ENCODE results near the gene WDHD1.
"Not testable (repeated sequence)": the region's sequence is repeated elsewhere in the genome, so short reads cannot be mapped to it uniquely, and the experiment has no call there.

The WDHD1 gene

DNA sequence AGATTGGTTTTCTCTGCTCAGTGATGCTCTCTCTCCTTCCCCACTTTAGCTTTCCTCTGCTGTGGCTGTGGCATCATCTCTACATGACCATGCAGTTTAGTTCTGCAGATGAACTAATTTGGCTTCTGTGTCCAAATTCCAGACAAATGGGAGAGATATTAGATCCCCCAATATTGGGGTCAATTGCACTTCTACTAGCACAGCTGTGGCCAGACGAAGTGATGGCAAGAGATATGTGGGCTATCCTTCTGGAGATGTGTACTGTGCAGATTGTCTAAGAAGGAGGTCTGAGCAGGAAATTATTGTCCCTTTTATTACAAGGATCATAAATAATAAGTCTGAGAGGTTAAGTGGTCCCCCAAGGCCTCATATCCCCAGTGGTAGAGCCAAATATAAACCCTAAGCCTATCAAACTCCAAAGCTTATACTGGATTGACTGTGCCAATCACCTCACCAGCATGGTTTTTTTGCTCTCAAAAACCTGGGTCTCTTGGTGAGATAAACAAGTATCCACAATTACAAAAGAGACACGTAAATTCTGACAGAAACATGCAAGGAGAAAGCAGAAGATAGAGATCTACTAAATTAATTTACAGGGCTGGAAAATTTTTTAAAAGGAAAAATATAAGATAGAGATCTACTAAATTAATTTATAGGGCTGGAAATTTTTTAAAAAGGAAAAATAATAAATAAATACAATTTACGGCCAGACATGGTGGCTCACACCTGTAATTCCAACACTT is 95.1 kb downstream of the WDHD1 start:
- Mint-ChIP-seq H3K27ac (no peak overlapping the region), H3K36me3 (ENCODE audit: low read depth) (peaks cover 6% of the 10 kb centered on the region), H3K9me3 (no peaks in the 10 kb centered on the region), H3K4me1 (no peaks in the 10 kb centered on the region), H3K4me3 (no peak overlapping the region), H3K27me3 (ENCODE audit: low read depth, poor library complexity) (no peaks in the 10 kb centered on the region)
- DNase-seq = no peak
- TF ChIP-seq, protein P1, sequence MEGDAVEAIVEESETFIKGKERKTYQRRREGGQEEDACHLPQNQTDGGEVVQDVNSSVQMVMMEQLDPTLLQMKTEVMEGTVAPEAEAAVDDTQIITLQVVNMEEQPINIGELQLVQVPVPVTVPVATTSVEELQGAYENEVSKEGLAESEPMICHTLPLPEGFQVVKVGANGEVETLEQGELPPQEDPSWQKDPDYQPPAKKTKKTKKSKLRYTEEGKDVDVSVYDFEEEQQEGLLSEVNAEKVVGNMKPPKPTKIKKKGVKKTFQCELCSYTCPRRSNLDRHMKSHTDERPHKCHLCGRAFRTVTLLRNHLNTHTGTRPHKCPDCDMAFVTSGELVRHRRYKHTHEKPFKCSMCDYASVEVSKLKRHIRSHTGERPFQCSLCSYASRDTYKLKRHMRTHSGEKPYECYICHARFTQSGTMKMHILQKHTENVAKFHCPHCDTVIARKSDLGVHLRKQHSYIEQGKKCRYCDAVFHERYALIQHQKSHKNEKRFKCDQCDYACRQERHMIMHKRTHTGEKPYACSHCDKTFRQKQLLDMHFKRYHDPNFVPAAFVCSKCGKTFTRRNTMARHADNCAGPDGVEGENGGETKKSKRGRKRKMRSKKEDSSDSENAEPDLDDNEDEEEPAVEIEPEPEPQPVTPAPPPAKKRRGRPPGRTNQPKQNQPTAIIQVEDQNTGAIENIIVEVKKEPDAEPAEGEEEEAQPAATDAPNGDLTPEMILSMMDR (IDR thresholded peaks at IDR 0.05) = no peak

DNA sequence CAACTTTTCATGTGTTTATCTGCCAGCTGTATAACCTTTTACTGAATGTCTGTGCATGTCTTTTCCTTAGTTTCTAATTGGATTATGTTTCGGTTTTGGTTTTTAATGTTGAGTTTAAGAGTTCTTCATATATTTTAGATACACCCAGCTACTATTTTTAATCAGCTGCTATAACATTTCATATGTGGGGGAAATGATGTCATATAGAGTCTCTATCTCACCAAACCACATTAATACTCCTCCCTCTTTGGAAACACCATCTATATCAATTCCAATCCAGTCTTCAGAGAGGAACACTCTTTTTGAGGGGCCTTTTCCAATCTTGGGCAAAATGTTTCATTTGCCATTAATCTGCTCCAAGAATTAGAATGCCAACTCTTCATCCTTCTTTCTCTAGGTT is 95.8 kb downstream of the WDHD1 start:
- H3K36me3 Mint-ChIP-seq (ENCODE audit: low read depth) = no peaks in the 10 kb centered on the region
- no peak overlapping the region for H3K27ac Mint-ChIP-seq
- H3K4me1 Mint-ChIP-seq = no peaks in the 10 kb centered on the region
- TF ChIP-seq, protein P1 (IDR thresholded peaks at IDR 0.05) = no peak
- no peaks in the 10 kb centered on the region for H3K9me3 Mint-ChIP-seq
- H3K4me3 Mint-ChIP-seq = no peak overlapping the region
- no peak for DNase-seq
- H3K27me3 Mint-ChIP-seq (ENCODE audit: low read depth, poor library complexity) = no peaks in the 10 kb centered on the region

DNA sequence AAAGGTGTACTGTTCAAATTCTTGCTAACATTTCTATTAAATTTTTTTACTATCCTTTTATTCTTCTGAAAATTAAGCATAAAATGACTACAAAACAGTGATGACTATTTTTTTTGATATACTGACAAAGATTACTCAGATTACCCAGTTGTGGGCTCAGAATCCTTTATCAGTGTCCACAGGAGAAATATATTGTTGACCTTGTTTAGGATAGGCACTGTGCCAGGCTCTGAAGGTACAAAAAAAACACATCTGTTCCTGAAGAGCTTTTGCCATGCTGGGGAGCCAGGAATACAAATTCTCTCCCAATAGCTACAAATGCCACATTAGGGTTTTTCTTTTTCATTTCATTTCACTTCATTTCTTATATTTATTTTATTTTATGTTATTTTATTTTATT is 97.3 kb downstream of the WDHD1 start:
- no peaks in the 10 kb centered on the region for H3K4me1 Mint-ChIP-seq
- DNase-seq = no peak
- no peaks in the 10 kb centered on the region for H3K27me3 Mint-ChIP-seq (ENCODE audit: low read depth, poor library complexity)
- H3K27ac Mint-ChIP-seq = no peak overlapping the region
- no peaks in the 10 kb centered on the region for H3K36me3 Mint-ChIP-seq (ENCODE audit: low read depth)
- TF ChIP-seq, protein P1 (IDR thresholded peaks at IDR 0.05) = no peak
- H3K4me3 Mint-ChIP-seq = no peak overlapping the region
- no peaks in the 10 kb centered on the region for H3K9me3 Mint-ChIP-seq

DNA sequence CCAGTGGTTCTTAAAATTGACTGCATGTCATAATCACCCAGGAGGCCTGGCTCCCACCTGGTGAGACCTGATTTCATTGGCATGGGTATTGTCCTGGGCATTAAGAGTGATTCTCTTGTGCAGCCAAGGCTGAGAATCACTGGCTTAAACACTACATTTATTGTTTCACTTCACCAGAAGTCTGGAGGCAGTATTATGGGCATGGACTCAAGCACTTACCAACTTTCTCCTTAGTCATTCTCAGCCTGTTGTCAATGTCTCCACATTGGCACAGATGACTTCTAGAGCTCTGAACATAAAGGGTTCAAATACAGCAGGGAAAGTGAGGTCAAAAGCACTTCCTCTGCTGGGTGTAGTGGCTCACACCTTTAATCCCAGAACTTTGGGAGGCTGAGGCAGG is 98.7 kb downstream of the WDHD1 start:
- no peak overlapping the region for H3K4me3 Mint-ChIP-seq
- H3K9me3 Mint-ChIP-seq = no peaks in the 10 kb centered on the region
- no peak overlapping the region for H3K27ac Mint-ChIP-seq
- H3K36me3 Mint-ChIP-seq (ENCODE audit: low read depth) = no peaks in the 10 kb centered on the region
- H3K4me1 Mint-ChIP-seq = no peaks in the 10 kb centered on the region
- no peaks in the 10 kb centered on the region for H3K27me3 Mint-ChIP-seq (ENCODE audit: low read depth, poor library complexity)
- DNase-seq = no peak
- TF ChIP-seq, protein P1 (IDR thresholded peaks at IDR 0.05) = no peak

DNA sequence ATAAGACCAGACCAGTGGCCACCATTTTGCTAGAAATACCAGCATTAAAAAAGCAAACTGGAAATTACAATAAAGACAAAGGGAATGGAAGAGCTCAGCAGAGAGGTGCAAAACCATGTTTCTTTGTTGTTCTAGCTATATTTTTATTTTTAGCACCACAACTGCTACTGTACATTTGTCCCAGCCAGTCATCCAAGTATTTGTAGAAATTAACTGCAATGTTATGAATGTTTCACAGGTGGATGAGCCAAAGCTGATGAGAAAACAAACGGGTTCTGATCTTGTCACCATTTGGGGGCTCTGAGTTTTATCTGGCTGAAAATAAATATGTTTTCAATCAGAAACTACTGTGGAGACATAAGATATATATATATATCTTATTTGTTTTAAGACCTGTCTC is 99.3 kb downstream of the WDHD1 start:
- no peak overlapping the region for H3K27ac Mint-ChIP-seq
- H3K27me3 Mint-ChIP-seq (ENCODE audit: low read depth, poor library complexity) = no peaks in the 10 kb centered on the region
- no peak for DNase-seq
- no peaks in the 10 kb centered on the region for H3K36me3 Mint-ChIP-seq (ENCODE audit: low read depth)
- TF ChIP-seq, protein P1 (IDR thresholded peaks at IDR 0.05) = no peak
- no peaks in the 10 kb centered on the region for H3K4me1 Mint-ChIP-seq
- no peak overlapping the region for H3K4me3 Mint-ChIP-seq
- no peaks in the 10 kb centered on the region for H3K9me3 Mint-ChIP-seq

DNA sequence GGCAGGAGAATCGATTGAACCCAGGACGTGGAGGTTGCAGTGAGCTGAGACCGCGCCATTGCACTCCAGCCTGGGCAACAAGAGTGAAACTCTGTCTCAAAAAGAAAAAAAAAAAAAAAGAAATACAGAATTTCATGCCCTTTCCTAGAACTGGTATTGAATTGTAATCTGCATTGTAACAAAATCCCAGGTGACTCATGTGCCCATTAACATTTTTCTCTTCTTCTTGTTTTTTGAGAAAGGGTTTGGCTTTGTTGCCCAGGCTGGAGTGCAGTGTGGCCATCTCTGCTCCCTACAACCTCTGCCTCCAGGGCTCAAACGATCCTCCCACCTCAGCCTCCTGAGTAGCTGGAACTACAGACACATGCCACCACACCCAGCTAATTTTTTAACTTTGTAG is 100.3 kb downstream of the WDHD1 start:
- not testable (repeated sequence) for H3K4me1 Mint-ChIP-seq; DNase-seq; H3K9me3 Mint-ChIP-seq; H3K4me3 Mint-ChIP-seq; H3K27ac Mint-ChIP-seq; H3K36me3 Mint-ChIP-seq (ENCODE audit: low read depth); H3K27me3 Mint-ChIP-seq (ENCODE audit: low read depth, poor library complexity)

Measured in nephron progenitor cell (in vitro differentiated cells).